ENCODE data around the gene GLTP.
"Not testable (repeated sequence)": the region's sequence is repeated elsewhere in the genome, so short reads cannot be mapped to it uniquely, and the experiment has no call there.

Gene GLTP

DNA sequence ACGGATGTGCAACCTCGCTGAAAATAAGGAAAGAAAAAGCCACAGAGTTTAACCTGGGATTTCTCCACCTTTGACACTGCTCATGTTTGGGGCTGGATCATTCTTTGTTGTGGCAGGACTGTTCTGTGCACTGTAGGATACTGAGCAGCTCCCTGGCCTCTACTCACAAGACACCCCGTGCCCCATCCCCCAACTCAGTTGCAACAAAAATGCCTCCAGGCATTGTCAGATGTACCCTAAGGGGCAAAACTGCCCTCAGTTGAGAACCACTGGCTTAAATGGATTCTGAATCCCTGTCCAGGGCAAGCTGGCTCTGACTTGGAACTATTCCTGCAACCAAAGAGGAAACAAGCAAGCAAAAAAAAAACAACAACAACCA lies 2.1 kb downstream of the GLTP start:
- DNase-seq: peak in 9 of 56 donors; percentile 33 to 66 (median 46)

DNA sequence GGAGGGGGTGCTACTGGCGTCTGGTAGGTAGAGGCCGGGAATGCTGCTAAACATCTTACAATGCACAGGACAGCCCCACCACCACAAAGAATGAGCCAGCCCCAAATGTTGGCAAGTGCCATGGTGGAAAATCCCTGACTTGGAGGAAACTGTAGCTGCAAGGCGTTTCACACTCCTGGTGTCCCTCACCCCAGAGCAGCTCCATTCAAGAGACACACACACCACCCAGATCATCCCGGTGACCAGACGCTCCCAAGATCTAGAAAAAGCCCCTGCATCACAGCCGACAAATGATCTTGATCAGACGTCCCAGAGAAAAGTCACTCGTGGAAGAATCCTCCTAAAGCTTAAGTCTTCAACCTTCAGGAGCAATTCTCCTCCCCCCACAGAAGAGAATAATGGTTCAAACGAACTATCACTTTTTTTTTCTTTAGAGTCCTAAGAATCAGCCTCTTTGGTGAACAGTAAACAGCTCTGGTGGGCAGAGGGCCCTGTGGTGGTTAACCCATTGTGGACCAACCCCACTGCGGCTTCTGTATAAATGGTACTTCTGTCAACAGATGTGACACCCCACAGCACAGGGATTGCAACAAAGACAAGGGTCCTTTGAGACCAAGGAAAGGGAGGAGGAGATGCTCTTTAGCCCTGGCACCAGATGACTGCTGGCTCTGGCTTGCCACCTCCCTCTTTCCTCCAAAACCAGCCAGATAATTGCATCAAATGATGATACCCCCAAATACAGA lies 2.7 kb downstream of the GLTP start:
- peak in 39 of 56 donors; percentile 7 to 84 (median 46) for DNase-seq

DNA sequence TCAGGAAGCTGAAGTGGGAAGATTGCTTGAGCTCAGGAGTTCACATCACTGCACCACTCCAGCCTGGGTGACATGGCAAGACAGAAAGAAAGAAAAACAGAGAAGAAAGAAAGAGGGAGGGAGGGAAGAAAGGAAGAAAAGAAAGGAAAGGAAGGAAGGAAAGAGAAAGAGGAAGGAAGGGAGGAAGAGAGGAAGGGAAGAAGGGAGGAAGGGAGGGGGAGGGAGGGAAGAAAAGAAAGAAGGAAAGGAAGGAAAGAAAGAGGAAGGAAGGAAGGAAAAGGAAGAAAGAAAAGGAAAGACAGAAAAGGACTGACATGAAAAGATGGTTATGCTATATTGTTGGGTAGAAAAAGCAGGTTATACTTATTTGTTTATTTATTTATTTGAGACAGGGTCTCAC lies 3.9 kb downstream of the GLTP start:
- DNase-seq: no peak

DNA sequence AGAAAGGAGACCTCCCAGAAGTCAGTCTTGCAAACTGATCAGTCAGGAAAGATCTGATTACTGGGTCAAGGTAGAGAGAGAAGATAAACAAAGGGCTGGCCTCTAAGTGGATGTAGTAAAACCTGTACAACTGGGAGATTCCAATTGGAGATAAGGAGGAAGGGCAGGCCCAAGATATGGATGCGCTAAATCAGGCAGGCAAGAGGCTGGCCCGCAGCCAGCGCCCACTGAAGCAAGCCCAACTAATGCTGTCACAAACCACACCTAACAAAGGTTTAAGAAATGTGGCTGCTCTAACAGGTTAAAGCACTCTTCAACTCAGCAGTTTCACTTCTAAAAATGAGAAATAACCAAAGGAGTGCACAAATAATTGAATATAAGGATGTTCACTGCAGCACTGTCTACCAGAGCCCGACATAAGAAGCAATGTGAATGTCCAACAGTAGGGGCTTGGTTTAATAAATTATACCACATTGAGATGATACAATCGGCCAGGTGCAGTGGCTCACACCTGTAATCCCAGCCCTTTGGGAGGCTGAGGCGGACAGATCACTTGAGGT lies 4.7 kb downstream of the GLTP start:
- DNase-seq: no peak

DNA sequence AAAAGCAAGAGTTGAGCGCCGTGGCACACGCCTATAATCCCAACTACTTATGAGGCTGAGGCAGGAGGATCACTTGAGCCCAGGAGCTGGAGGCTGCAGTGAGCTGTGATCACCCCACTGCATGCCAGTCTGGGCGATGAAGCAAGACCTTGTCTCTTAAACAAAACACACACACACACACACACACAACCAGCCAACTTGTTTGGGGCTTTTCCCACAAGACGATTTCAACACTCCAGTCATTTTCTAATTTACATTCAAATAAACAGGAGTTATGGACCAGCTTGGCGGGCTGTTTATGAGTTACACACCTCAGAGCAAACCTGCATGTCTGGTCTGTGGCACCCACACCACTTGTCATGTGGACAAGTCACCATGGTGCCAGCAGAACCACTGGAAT lies 6.7 kb downstream of the GLTP start:
- DNase-seq: no peak

DNA sequence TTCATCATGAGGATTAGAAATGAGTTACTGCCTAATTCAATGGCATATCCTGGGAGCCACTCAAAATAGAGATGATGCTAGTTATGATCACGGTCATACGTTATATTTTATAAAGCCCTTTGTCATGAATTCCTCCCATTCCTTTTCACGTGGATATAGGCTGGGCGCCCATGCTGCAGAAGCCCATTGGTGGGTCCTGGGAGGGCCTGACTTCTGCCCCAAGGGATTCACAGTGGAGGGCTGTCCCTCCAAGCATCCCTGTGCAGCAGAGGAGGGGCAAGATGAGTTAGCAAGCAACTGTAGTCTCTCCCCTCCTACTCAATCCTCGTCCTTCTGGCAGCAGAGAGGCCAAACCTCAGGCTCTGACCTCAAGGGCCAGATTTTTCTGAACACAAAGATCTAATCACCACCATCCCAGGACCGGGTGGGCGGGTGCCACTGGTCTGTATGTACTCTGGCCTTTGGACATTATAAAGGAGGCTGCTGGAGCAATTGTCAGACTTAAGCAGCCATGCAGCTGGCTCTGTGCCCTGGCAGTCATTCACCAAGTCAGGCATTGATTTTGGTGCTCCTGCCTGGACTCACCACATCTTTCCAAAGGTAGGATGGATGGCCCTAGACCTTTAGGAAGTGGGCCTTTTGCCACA lies 8.6 kb downstream of the GLTP start:
- DNase-seq: peak in 8 of 56 donors; percentile 12 to 75 (median 21)

DNA sequence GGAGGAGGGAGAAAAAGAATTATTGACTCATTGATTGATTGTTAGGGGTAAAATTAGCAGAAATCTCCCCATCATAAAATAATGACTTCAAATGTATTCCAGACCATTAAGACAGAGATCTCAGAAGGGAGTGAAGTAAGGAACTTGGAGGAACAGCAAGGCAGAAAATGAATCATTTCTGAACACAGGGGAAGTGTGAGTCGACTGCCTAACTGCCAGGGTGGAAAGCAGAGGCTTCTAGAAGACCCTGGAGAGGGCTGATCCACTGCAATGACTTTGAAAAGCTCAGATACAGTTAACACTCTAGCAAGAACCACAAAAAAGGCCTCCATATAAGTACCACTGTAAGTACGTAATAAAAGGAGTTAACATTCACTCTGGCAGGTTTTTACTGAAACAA lies 9.7 kb downstream of the GLTP start:
- DNase-seq: no peak

DNA sequence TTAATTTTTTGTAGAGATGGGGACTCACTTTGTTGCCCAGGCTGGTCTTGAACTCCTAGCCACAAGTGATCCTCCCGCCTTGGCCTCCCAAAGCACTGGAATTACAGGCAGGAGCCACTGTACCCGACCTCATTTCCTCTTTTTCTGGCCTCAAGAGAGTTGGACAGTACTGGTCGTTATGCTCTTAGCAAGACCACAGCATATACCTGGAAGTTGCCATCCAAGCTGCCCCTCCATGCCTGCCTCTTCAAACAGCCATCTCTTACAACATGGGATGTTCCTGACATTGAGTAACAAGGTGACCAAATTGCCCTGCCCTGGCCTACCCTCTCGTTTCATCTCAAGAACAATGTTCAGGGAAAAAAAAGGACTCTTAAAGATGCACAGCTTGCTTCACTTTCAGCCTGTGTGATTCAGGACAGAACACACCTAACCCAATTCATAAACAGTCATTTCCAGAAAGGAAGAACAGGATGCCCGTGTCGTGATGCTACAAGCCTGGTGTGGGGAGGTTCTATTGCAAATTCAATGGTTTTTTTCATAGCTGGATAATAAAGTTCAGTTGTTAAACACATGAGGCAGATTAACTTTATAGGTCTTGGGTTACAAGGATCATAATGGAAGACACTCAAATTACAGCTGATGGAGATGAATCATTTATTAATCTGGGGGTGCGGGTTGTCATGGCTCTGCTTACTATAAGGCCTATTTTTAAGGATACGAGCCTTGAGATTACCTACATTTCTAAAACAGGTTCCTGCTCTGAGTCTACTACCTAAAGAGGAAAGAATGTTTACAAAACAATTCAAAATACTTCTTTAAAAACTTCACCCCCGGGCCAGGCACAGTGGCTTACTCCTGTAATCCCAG lies 11.9 kb downstream of the GLTP start:
- DNase-seq: no peak

DNA sequence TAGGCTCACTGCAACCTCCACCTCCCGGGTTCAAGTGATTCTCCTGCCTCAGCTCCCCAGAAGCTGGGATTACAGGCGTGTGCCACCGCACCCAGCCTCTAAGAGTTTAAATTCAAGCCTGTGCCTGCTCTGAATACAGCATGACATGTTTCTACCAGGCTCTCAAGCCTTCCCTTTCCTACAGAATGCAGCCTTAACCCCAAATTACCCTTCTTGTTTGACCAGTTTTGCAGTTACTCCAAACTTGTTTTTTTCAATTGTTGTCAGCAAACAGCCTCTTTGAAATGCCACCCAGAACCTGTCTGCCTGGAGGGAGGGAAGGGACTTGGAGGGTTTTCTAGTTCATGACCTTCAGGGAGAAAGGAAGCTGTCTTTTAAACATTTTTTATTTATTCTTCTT lies 15.4 kb downstream of the GLTP start:
- DNase-seq: no peak

DNA sequence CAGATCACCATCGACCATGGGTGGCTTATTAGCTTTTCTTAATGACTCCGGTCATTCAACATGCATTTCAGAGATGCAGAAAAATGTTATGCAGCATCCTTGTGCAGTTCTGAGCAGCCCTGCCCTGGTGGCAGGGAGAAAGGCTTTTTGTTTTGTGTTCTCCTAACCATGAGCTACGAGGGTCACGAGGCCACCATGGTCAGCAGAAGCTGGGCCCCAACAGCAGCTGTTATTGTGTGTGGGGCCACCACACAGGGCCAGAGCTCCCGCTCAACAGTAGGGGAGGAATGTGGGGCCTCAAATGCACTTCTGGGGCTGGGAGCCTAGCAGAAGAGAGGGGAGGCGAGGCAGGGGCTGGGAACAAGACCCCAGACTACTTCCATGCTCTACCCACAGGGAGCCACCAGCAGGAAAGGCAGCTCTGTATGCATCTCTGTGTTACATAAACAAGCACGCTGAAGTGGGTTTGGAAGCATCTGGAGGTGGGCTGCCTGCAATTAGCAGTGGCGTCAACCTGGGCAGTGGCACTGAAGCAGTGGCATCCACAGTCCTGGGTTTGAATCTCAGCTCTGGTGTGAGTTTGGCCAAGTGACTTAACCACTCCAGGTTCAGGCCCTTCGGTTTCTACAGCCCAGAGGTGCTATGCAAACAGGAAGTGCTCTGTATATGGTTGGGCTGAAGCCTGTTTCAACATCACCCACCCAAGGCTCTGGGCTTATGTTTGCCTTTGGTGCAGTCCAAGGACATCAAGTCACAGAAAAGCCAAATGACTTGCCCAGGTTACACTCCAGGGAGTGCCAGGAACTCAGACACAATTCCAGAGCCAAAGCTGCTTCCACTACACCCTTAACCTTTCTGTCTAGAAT lies 16.3 kb downstream of the GLTP start:
- peak in 53 of 56 donors; percentile 13 to 91 (median 68) for DNase-seq

DNA sequence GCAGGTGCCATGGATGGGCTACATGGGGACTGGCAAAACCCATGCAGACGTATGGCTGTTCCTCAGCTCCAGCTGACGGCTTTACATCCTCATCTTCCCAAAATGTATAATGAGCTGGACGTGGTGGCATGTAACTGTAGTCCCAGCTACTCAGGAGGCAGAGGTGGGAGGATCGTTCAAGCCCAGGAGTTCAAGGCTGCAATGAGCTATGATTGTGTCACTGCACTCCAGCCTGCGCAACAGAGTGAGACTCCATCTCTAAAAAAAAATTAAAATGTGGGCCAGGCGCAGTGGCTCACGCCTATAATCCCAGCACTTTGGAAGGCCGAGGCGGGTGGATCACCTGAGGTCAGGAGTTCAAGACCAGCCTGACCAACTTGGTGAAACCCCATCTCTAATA lies 17.9 kb downstream of the GLTP start:
- not testable (repeated sequence) for DNase-seq

DNA sequence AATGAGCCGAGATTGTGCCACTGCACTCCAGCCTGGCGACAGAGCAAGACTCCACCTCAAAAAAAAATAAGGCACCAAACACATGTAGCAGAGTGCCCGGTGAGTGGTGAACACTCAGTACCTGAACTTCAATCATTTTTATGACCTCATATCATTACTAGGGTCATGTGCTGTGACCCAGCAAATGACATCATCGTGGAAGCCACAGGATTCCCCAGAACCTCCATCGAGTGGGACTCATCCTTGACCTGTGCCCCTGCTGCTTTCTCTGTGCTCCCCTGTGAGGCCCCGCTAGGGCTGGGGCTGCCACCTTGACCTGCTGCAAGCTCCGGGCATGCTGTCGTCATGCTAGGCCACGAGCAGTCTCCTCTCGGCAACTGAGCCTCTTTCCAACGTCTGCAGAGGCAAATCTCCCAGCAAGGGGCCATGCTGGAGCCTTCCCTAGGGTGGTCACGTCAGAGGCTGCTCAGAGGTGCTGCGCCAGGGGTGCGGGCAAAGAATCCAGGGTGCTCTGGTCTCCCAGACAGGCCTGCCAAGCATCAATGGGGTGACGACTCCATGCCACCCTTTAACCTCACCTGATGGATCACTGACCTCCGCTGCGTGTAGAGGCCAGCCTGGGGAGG lies 18.5 kb downstream of the GLTP start:
- no peak for DNase-seq

DNA sequence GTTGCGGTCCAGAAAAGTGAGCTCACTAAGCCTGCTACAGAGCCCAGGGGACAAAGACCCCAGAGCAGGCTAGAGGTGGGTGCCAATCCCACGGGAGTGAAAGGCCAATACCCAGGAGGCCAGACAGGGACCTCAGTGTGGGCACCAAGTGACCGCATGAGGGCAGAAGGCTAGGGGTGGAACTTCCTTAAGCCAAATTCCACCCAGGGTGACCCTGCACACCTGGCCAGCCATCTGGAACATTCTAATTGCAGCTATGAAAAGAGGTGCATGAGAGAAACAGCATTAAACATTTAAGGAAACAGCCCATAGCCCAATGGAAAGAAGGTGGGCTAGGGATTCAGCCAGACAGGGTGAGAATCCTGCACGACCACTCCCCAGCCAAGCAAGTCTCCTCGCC lies 19.4 kb downstream of the GLTP start:
- no peak for DNase-seq

DNA sequence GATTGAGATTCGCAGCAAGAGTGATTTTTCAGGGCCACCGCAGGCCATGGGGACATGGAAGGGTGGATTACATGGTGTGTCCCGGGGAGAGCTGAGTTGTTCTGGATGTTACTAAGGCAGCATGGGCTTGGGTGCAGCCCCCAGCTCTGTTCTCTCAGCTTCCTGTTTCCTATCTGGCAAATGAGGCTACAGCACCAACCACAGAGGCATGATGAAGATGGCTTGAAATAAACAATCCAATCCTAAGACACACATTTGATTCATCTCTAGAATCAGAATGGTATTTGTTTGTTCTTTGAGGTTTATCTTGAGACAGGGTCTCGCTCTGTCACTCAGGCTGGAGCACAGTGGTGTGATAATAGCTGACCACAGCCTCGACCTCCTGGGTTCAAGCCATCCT lies 21.6 kb downstream of the GLTP start:
- DNase-seq: no peak

DNA sequence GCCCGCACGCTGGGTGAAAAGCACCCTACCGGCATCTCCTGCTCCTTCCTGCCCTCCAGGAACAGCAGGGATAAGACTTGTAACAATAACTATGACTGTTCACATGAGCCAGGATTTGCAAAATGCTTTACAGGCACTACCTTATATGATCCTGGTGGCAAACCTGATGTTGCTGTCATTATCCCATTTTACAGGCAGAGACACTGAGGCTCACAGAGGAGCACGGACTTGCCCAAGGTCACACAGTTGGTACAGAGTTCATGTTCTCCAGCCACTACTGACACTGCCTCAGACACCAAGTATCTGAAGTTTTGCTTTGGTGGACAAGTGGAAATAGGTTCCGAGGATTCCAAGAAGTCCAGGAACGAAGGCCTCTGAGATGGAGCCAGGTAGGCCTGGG lies 22.6 kb downstream of the GLTP start:
- no peak for DNase-seq

DNA sequence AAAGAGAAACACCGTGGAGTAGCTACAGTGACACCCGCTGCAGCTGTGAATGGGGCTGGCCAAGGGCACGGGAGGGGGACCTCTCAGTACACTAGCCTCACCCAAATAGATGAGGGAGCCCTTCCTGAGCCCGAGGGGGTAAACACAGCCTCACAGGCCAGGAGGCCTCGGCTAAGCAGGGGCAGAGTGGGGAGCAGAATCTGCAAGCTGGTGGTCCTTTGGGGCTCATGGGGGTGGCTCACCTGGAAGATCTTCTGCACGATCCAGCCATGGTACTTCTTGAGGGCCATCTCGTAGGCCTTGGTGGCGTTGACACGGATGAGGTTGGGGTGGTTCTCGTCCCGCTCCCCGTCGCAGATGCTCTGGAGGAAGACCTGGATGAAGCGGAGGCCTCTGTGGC lies 25.0 kb downstream of the GLTP start:
- no peak for DNase-seq

DNA sequence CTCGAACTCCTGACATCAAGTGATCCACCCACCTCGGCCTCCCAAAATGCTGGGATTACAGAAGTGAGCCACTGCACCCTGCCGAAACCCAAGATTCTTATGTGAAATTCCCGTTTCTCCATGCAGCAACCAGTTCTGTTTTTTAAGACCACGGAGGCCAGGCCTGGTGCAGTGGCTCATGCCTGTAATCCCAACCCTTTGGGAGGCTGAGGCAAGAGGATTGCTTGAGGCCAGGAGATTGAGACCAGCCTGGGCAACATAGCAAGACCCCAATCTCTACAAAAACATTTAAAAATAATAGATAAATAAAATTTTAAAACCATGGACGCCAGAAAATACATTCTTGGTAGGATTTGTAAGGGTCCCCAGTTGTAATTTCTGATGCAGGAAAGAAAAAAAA lies 29.8 kb downstream of the GLTP start:
- DNase-seq: not testable (repeated sequence)

DNA sequence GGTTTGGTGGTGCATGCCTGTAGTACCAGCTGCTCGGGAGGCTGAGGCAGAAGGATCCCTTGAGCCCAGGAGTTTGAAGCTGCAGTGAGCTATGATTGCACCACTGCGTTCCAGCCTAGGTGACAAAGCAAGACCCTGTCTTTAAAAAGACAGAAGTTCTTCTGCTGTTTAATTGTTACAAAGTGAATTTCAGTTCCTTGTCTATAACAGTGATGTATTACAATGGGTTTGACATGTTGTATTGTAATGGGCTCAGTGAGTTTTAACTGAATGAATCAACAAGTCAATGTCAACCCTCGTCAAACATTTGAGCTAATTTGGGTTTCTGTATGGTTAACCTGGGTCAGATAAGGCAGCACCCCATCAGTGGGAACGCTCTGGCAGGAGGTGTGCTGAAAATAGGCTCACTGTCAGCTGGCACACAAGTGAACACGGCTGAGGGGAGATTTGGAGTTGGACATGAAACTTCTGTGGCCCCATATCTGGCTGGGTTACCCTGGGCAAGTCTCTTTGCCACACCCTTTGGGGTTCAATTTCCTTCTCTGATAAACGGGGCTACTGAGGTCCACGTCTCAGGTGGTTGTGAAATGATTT lies 33.1 kb downstream of the GLTP start:
- DNase-seq: no peak

DNA sequence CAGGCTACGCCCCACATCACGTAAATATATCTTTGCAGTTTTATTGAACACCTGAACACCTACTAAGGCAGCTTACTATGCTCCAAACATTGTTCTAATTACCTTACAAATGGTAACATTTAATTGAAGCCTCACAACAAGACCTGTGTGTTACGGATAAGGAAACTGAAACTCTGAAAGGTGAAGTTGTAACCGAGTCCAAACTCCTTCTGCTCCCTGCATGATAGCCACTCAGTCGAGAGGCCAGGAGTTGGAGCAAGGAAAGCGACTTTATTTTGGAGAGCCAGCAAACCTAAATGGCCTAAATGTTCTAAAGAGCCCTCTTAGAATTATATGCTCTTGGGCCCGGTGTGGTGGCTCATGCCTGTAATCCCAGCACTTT lies 34.5 kb downstream of the GLTP start:
- no peak for DNase-seq
